ENCODE measurements around the gene CCDC200.
A peak's percentile ranks its signal among the peaks of the same experiment; 100 is the strongest.

GRCh38 chr17:43211480-43212402 lies 16.7 kb downstream of the CCDC200 start, which contains the start of gene TMEM106A:
- TF ChIP-seq CTCF (conservative IDR thresholded peaks at IDR 0.05) (peak; percentile 49), EZH2 (IDR thresholded peaks at IDR 0.05; ENCODE audit: low read depth) (no peak)

All from PC-9 (cell line).